Choroid plexus epithelial cell (primary cell): ENCODE results near the gene EDC3.

Experiments used
- DNase-seq: peaks from one replicate; pipeline ENCODE4 v3.0.0-alpha.2; 2010; ENCODE audit warnings: low read depth
- H3K4me3 ChIP-seq: 2 replicates; pipeline ENCODE4 v1.5.1; 2011; ENCODE audit warnings: low read depth, mild to moderate bottlenecking, control low read depth, low read length, moderate library complexity
- TF ChIP-seq, protein P1 (sequence below): conservative IDR thresholded peaks from 2 replicates; pipeline ENCODE4 v1.5.1; 2011; ENCODE audit warnings: low read depth, mild to moderate bottlenecking, control low read depth, inconsistent platforms, low read length, moderate library complexity

Gene EDC3

DNA sequence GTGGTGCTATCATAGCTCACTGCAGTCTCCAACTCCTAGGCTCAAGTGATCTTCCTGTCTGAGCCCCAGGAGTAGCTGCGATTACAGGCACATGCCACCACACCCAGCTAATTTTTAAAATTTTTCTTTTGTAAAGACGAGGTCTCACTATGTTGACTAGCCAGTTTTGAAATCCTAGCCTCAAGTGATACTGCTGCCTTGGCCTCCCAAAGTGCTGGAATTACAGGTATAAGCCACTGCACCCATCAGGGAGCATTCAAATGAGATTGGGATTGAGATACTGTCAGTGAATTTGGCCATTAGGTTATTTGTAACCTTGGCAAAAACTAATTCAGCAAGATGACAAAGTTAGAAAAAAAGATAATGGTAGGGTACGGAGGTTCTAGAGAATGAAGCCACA is 21.7 kb downstream of the EDC3 start:
- no peak overlapping the region for H3K4me3 ChIP-seq
- TF ChIP-seq, protein P1, sequence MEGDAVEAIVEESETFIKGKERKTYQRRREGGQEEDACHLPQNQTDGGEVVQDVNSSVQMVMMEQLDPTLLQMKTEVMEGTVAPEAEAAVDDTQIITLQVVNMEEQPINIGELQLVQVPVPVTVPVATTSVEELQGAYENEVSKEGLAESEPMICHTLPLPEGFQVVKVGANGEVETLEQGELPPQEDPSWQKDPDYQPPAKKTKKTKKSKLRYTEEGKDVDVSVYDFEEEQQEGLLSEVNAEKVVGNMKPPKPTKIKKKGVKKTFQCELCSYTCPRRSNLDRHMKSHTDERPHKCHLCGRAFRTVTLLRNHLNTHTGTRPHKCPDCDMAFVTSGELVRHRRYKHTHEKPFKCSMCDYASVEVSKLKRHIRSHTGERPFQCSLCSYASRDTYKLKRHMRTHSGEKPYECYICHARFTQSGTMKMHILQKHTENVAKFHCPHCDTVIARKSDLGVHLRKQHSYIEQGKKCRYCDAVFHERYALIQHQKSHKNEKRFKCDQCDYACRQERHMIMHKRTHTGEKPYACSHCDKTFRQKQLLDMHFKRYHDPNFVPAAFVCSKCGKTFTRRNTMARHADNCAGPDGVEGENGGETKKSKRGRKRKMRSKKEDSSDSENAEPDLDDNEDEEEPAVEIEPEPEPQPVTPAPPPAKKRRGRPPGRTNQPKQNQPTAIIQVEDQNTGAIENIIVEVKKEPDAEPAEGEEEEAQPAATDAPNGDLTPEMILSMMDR = no peak
- no peak for DNase-seq

DNA sequence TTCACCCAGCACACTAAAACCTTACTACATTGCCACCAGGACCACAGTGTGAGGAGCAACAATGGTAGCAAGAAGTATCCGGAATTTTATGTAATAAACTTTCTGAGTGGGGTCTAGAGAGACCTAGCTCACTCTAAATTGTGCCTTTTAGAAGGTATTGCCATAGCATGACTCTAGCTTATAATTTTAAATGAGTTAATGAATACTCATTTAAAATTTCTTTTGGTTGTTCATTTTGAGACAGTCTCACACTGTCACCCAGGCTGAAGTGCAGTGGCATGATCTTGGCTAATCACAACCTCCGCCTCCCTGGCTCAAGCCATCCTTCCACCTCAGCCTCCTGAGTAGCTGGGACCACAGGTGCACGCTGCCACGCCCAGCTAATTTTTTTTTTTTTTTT is 26.2 kb downstream of the EDC3 start:
- no peak overlapping the region for H3K4me3 ChIP-seq
- DNase-seq = no peak
- TF ChIP-seq, protein P1 = no peak

DNA sequence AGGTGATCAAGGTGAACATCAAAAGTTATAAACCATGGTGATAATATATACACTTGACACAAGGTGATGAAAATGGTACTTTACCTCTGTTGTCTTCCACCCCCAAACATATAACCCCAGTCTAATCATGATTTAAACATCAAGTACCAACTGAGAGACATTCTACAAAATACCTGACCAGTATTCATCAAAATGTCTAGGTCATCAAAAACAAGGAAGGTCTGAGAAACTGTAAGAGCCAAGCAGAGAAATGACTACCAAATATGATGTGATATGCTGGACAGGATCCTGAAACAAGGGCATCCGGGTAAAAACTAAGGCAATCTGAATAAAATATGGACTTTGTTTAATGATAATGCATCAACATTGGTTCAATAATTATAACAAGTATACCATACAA is 27.8 kb downstream of the EDC3 start:
- TF ChIP-seq, protein P1 = no peak
- no peak overlapping the region for H3K4me3 ChIP-seq

DNA sequence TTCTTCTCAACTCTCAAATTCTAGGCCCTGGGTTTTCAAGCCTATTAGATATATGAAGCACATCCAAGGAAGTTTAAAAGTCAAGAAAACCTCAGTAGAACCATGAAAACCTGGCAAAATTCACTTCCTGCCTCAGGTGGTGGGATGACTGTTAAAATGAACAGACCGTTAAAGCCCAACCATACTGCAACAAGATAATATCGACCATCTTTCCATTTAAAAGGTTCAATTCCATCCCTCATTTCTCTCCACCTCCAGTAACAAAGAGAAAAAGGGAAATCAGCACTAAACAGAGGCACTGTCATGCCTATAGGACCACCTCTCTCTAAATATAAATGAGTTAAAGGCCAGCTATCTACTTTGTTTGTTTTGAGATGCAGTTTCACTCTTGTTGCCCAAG is 31.2 kb downstream of the EDC3 start:
- DNase-seq = no peak
- no peak overlapping the region for H3K4me3 ChIP-seq
- TF ChIP-seq, protein P1 = no peak

More for the DNA sequence above, 27.8 kb downstream of the EDC3 start:
- DNase-seq = no peak

DNA sequence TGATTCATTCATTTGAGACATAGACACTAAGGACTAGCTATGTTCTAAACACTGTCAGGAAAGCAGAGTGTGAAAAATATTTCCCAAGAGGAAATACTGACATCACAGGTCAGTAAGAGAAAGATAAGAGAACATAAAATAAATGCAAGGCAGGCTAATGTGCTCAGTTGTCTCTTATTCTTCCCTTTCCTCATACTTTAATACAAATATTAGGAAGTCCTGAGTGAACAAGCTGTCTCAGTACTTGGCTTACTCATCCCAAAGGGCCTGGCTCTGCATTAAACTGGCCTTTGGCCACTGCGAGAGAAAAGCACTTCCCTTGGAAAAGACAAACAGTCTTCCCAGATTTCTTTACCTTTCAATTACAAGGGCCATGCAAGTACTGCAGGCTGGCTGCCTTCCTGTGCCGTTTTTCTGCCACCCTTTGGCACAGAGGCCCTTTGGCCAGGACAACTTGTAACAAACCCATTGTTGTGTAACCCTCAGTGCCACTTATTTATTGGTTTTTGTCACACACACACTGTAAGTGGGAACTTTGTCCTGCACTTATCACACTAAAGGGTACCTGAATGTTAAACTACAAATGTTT is 31.7 kb downstream of the EDC3 start:
- H3K4me3 ChIP-seq = no peak overlapping the region
- TF ChIP-seq, protein P1 = no peak
- peak; percentile 52 for DNase-seq

DNA sequence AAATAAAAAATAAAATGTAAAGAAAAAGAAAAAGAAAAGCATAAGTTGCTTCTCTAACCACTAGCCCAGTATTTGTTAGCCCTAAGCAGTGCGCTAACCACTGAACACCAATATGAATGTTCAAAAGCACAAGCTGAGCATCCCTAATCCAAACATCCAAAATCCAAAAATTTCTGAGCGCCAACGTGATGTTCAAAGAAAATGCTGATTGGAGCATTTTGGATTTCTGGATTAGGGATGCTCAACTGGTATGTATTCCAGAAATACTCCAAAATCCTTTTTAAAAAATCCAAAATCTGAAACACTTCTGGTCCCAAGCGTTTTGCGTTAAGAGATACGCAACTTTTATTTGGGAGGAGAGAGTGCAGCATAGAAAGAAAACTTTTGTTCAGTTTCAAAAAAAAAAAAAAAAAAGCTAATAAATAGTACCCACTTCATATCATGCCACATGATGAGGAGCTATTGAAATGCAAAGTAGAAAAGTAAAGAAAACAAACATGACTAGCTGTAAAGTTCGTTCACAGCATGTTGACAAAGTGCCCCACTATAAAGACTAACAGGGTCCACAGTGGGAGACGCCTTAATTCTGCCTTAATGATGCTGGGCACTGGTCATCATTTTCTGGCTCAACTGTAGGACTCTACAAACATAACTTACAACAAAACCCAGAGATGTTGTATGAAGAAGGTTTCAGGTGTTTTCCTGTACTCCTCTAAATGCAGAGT is 32.4 kb downstream of the EDC3 start:
- TF ChIP-seq, protein P1 = no peak
- H3K4me3 ChIP-seq = no peak overlapping the region
- DNase-seq = no peak
